Ishikawa (cell line): ENCODE results near the gene AGAP3.
A peak's percentile ranks its signal among the peaks of the same experiment; 100 is the strongest.

Experiments
- CEBPB ChIP-seq: IDR thresholded peaks from 2 replicates; pipeline ENCODE4 v1.6.1; 2012
- CREB1 ChIP-seq: IDR thresholded peaks from 2 replicates; pipeline ENCODE4 v1.6.1; 2012; ENCODE audit warnings: low read depth
- EGR1 ChIP-seq: IDR thresholded peaks from 2 replicates; pipeline ENCODE4 v1.6.1; 2012
- EP300 ChIP-seq: IDR thresholded peaks from 2 replicates; pipeline ENCODE4 v1.6.1; 2012; ENCODE audit warnings: borderline replicate concordance
- RAD21 ChIP-seq: IDR thresholded peaks from 2 replicates; pipeline ENCODE4 v1.6.1; 2012; ENCODE audit warnings: low read depth
- TCF12 ChIP-seq: IDR thresholded peaks from 2 replicates; pipeline ENCODE4 v1.6.1; 2012; ENCODE audit warnings: low read depth
- YY1 ChIP-seq: IDR thresholded peaks from 2 replicates; pipeline ENCODE4 v1.6.1; 2012; ENCODE audit warnings: low read depth
- TF ChIP-seq, protein P1 (sequence below): IDR thresholded peaks from 2 replicates; pipeline ENCODE4 v1.6.1; 2012

DNA sequence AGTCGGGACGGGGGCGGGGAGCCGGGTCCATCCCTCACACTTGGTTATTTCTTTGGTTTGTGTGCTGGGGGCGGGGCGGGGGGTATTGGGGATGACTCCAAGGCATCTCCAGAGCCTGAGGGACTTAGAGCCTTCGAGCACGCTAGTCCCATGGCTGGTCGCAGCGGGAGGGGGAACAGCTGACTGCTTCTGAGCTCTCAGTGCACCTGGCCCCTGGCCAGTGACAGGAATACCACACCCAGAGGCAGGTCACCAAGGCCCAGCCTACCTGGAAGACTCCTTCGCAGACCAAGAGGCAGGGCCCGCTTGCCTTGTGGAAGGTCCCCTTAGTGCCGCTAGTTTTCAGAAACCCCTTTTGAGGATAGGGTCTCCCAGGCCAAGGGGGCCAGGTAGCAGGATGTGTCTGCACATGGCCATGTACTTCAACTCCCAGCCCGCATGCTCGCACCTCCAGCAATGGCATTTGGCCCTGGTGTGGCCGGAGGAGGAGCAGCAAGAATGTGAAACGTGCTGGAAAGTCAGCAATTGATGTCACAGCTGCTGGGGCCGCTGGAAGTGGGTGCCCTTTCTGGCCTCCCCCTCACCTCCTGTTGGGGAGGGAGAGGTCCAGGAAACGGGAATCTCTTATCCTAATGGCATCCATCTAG, 40.3 kb downstream of the AGAP3 start:
- no peak for TF ChIP-seq RAD21
- TF ChIP-seq, protein P1, sequence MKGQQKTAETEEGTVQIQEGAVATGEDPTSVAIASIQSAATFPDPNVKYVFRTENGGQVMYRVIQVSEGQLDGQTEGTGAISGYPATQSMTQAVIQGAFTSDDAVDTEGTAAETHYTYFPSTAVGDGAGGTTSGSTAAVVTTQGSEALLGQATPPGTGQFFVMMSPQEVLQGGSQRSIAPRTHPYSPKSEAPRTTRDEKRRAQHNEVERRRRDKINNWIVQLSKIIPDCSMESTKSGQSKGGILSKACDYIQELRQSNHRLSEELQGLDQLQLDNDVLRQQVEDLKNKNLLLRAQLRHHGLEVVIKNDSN: peak; percentile 66; the same call in 1 of the 2 replicates
- no peak for TF ChIP-seq CREB1
- TF ChIP-seq CEBPB: no peak
- TF ChIP-seq EP300: no peak
- TF ChIP-seq TCF12: peak; percentile 48; the same call in 1 of the 2 replicates
- no peak for TF ChIP-seq YY1
- no peak for TF ChIP-seq EGR1
